ENCODE measurements around the gene ICE2.
A peak's percentile ranks its signal among the peaks of the same experiment; 100 is the strongest.

ICE2 gene

DNA sequence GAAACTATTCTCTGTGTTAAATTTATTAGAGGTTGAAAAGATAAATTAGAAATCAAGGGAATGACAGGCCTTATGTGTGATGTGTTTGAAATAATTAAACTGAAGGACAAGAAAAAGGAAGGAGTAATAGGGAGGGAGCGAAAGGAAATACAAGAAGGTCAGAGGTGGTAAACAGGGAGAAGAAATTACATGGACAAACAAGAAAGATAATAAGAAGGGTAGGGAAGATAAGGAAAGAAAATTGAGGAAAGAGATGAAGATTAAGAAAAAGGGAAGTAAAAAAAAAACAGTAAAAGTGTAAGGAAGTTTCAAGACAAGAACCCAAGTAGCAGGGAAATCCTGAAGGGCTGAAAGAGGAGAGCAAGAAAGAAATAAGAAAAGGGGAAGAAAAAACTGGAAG, 54.9 kb downstream of the ICE2 start:
- no peaks in the 10 kb centered on the region for H3K27me3 ChIP-seq (ENCODE audit: control insufficient read depth in 1 of 2, insufficient read depth in 1 of 2, low read length in 2 of 2)
- H3K4me3 ChIP-seq (ENCODE audit: insufficient read depth in 1 of 2, low read depth in 1 of 2, low read length in 2 of 2): no peak overlapping the region
- 92% methylated on average over 1 of the region's 1 CpG for WGBS
- peaks cover 5% of the 10 kb centered on the region for H3K4me1 ChIP-seq (ENCODE audit: control insufficient read depth, insufficient read depth, low read depth, low read length)
- H3K18ac ChIP-seq (ENCODE audit: low read depth in 1 of 2, low read length in 2 of 2): no peak overlapping the region
- H2BK5ac ChIP-seq (ENCODE audit: low read depth, low read length, poor library complexity, severe bottlenecking): no peak overlapping the region
- H3K4ac ChIP-seq (ENCODE audit: low read depth in 1 of 2, low read length in 2 of 2): peak overlapping the region in 1 of 2 experiments; percentile 59
- peaks cover 3 to 18% of the 10 kb centered on the region in 2 experiments for H3K36me3 ChIP-seq (ENCODE audit: control insufficient read depth in 1 of 2, insufficient read depth in 2 of 2, low read depth in 1 of 2, low read length in 2 of 2)
- no peak overlapping the region for H4K8ac ChIP-seq (ENCODE audit: low read length)
- peak overlapping the region in 1 of 2 experiments; percentile 82 for H2BK12ac ChIP-seq (ENCODE audit: low read length in 2 of 2)
- H3K4me2 ChIP-seq (ENCODE audit: low read length, poor library complexity, severe bottlenecking): no peak overlapping the region
- H2AFZ ChIP-seq (ENCODE audit: low read depth, low read length): no peak overlapping the region
- H3K14ac ChIP-seq (ENCODE audit: low read length in 2 of 2): no peak overlapping the region
- peaks cover 5% of the 10 kb centered on the region for H3K79me1 ChIP-seq (replicated peaks; ENCODE audit: low read length, poor library complexity, severe bottlenecking)
- no peaks in the 10 kb centered on the region for H3K9me3 ChIP-seq (ENCODE audit: control insufficient read depth, low read length)
- no peak overlapping the region for H4K91ac ChIP-seq (ENCODE audit: low read length)
- H2BK15ac ChIP-seq (ENCODE audit: low read depth, poor library complexity, severe bottlenecking): no peak overlapping the region
- peak overlapping the region; percentile 82 for H3K9ac ChIP-seq (ENCODE audit: low read length)
- no peak overlapping the region for H2BK120ac ChIP-seq (ENCODE audit: low read depth, low read length)
- H3K27ac ChIP-seq (ENCODE audit: low read length, poor library complexity, severe bottlenecking): peak overlapping the region; percentile 29
- H3K23ac ChIP-seq (ENCODE audit: low read length in 2 of 2): no peak overlapping the region
- H2AK5ac ChIP-seq (ENCODE audit: low read length, severe bottlenecking): no peak overlapping the region
- DNase-seq: no peak

GRCh38 chr15:60423537-60423936, 55.4 kb downstream of the ICE2 start:
- peak overlapping the region; percentile 82 for H3K9ac ChIP-seq (ENCODE audit: low read length)
- 0% methylated on average over 1 of the region's 2 CpGs for WGBS

GRCh38 chr15:60421544-60421943, 57.4 kb downstream of the ICE2 start:
- Histone ChIP-seq H4K8ac (ENCODE audit: low read length) (no peak overlapping the region), H3K36me3 (ENCODE audit: control insufficient read depth in 1 of 2, insufficient read depth in 2 of 2, low read depth in 1 of 2, low read length in 2 of 2) (peaks cover 0 to 13% of the 10 kb centered on the region in 2 experiments), H3K4me1 (ENCODE audit: control insufficient read depth, insufficient read depth, low read depth, low read length) (peaks cover 5% of the 10 kb centered on the region), H3K79me1 (replicated peaks; ENCODE audit: low read length, poor library complexity, severe bottlenecking) (peaks cover 2% of the 10 kb centered on the region), H2AK5ac (ENCODE audit: low read length, severe bottlenecking) (no peak overlapping the region), H3K4ac (ENCODE audit: low read depth in 1 of 2, low read length in 2 of 2) (no peak overlapping the region), H3K4me2 (ENCODE audit: low read length, poor library complexity, severe bottlenecking) (no peak overlapping the region), H2AFZ (ENCODE audit: low read depth, low read length) (no peak overlapping the region), H3K14ac (ENCODE audit: low read length in 2 of 2) (no peak overlapping the region), H2BK120ac (ENCODE audit: low read depth, low read length) (no peak overlapping the region), H3K9me3 (ENCODE audit: control insufficient read depth, low read length) (no peaks in the 10 kb centered on the region), H3K23ac (ENCODE audit: low read length in 2 of 2) (no peak overlapping the region), H3K18ac (ENCODE audit: low read depth in 1 of 2, low read length in 2 of 2) (no peak overlapping the region), H2BK5ac (ENCODE audit: low read depth, low read length, poor library complexity, severe bottlenecking) (no peak overlapping the region), H2BK15ac (ENCODE audit: low read depth, poor library complexity, severe bottlenecking) (no peak overlapping the region), H3K9ac (ENCODE audit: low read length) (peak overlapping the region; percentile 82), H3K4me3 (ENCODE audit: insufficient read depth in 1 of 2, low read depth in 1 of 2, low read length in 2 of 2) (no peak overlapping the region), H3K27ac (ENCODE audit: low read length, poor library complexity, severe bottlenecking) (no peak overlapping the region), H3K27me3 (ENCODE audit: control insufficient read depth in 1 of 2, insufficient read depth in 1 of 2, low read length in 2 of 2) (no peaks in the 10 kb centered on the region), H2BK12ac (ENCODE audit: low read length in 2 of 2) (no peak overlapping the region), H4K91ac (ENCODE audit: low read length) (no peak overlapping the region)
- WGBS: no CpG with 5 or more reads among the region's 1 CpG
- peak; percentile 63 for DNase-seq

More at GRCh38 chr15:60423537-60423936, 55.4 kb downstream of the ICE2 start:
- no peak overlapping the region for H2BK12ac ChIP-seq (ENCODE audit: low read length in 2 of 2)
- no peak overlapping the region for H2BK15ac ChIP-seq (ENCODE audit: low read depth, poor library complexity, severe bottlenecking)
- peaks cover 5% of the 10 kb centered on the region for H3K4me1 ChIP-seq (ENCODE audit: control insufficient read depth, insufficient read depth, low read depth, low read length)
- H2BK5ac ChIP-seq (ENCODE audit: low read depth, low read length, poor library complexity, severe bottlenecking): no peak overlapping the region
- H4K8ac ChIP-seq (ENCODE audit: low read length): no peak overlapping the region
- H4K91ac ChIP-seq (ENCODE audit: low read length): no peak overlapping the region
- no peaks in the 10 kb centered on the region for H3K27me3 ChIP-seq (ENCODE audit: control insufficient read depth in 1 of 2, insufficient read depth in 1 of 2, low read length in 2 of 2)
- H3K14ac ChIP-seq (ENCODE audit: low read length in 2 of 2): no peak overlapping the region
- H3K27ac ChIP-seq (ENCODE audit: low read length, poor library complexity, severe bottlenecking): peak overlapping the region; percentile 60
- peaks cover 3 to 18% of the 10 kb centered on the region in 2 experiments for H3K36me3 ChIP-seq (ENCODE audit: control insufficient read depth in 1 of 2, insufficient read depth in 2 of 2, low read depth in 1 of 2, low read length in 2 of 2)
- no peak overlapping the region for H3K23ac ChIP-seq (ENCODE audit: low read length in 2 of 2)
- H3K4me2 ChIP-seq (ENCODE audit: low read length, poor library complexity, severe bottlenecking): no peak overlapping the region
- no peak overlapping the region for H2AK5ac ChIP-seq (ENCODE audit: low read length, severe bottlenecking)
- H2BK120ac ChIP-seq (ENCODE audit: low read depth, low read length): no peak overlapping the region
- peaks cover 5% of the 10 kb centered on the region for H3K79me1 ChIP-seq (replicated peaks; ENCODE audit: low read length, poor library complexity, severe bottlenecking)
- no peak overlapping the region for H3K18ac ChIP-seq (ENCODE audit: low read depth in 1 of 2, low read length in 2 of 2)
- no peaks in the 10 kb centered on the region for H3K9me3 ChIP-seq (ENCODE audit: control insufficient read depth, low read length)
- H3K4ac ChIP-seq (ENCODE audit: low read depth in 1 of 2, low read length in 2 of 2): no peak overlapping the region
- DNase-seq: peak; percentile 91
- H2AFZ ChIP-seq (ENCODE audit: low read depth, low read length): no peak overlapping the region
- H3K4me3 ChIP-seq (ENCODE audit: insufficient read depth in 1 of 2, low read depth in 1 of 2, low read length in 2 of 2): no peak overlapping the region

DNA sequence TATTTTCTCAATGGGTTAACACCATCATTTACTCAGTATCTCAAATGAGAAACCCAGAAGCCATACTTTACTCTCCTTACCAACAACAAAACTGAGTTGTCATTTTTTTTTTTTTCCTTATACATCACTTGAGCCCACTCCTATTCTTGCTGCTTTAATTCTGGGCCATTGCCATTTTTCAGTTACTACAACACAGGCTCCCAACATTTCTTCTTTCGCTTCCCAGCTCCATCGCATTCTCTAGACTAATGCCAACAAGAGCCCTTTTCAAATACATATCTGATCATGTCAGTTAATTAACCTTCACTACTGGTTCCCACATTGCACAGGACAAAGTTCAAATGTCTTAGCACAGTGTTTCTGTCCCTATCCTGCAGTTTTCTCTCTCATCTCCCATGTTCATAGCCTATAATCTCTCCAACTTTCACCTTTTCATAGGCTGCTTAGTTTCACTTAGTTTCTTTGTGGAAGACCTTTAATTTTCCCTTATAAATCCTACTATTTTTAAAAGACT, 58.7 kb downstream of the ICE2 start:
- Histone ChIP-seq H3K27ac (ENCODE audit: low read length, poor library complexity, severe bottlenecking) (no peak overlapping the region), H3K18ac (ENCODE audit: low read depth in 1 of 2, low read length in 2 of 2) (no peak overlapping the region), H3K4ac (ENCODE audit: low read depth in 1 of 2, low read length in 2 of 2) (no peak overlapping the region), H3K4me1 (ENCODE audit: control insufficient read depth, insufficient read depth, low read depth, low read length) (peaks cover 5% of the 10 kb centered on the region), H2AK5ac (ENCODE audit: low read length, severe bottlenecking) (no peak overlapping the region), H3K4me2 (ENCODE audit: low read length, poor library complexity, severe bottlenecking) (no peak overlapping the region), H4K91ac (ENCODE audit: low read length) (no peak overlapping the region), H2BK15ac (ENCODE audit: low read depth, poor library complexity, severe bottlenecking) (no peak overlapping the region), H2AFZ (ENCODE audit: low read depth, low read length) (no peak overlapping the region), H3K4me3 (ENCODE audit: insufficient read depth in 1 of 2, low read depth in 1 of 2, low read length in 2 of 2) (no peak overlapping the region), H4K8ac (ENCODE audit: low read length) (no peak overlapping the region), H2BK120ac (ENCODE audit: low read depth, low read length) (no peak overlapping the region), H2BK5ac (ENCODE audit: low read depth, low read length, poor library complexity, severe bottlenecking) (no peak overlapping the region), H3K9ac (ENCODE audit: low read length) (peak overlapping the region; percentile 32), H3K36me3 (ENCODE audit: control insufficient read depth in 1 of 2, insufficient read depth in 2 of 2, low read depth in 1 of 2, low read length in 2 of 2) (peaks cover 0 to 3% of the 10 kb centered on the region in 2 experiments), H3K79me1 (replicated peaks; ENCODE audit: low read length, poor library complexity, severe bottlenecking) (peaks cover under 1% of the 10 kb centered on the region), H3K9me3 (ENCODE audit: control insufficient read depth, low read length) (no peaks in the 10 kb centered on the region), H2BK12ac (ENCODE audit: low read length in 2 of 2) (no peak overlapping the region), H3K23ac (ENCODE audit: low read length in 2 of 2) (no peak overlapping the region), H3K14ac (ENCODE audit: low read length in 2 of 2) (no peak overlapping the region), H3K27me3 (ENCODE audit: control insufficient read depth in 1 of 2, insufficient read depth in 1 of 2, low read length in 2 of 2) (no peaks in the 10 kb centered on the region)
- DNase-seq: no peak
- 99% methylated on average over 2 of the region's 2 CpGs for WGBS
